Measurements from ENCODE around the gene S100PBP.
A peak's percentile ranks its signal among the peaks of the same experiment; 100 is the strongest.

DNA sequence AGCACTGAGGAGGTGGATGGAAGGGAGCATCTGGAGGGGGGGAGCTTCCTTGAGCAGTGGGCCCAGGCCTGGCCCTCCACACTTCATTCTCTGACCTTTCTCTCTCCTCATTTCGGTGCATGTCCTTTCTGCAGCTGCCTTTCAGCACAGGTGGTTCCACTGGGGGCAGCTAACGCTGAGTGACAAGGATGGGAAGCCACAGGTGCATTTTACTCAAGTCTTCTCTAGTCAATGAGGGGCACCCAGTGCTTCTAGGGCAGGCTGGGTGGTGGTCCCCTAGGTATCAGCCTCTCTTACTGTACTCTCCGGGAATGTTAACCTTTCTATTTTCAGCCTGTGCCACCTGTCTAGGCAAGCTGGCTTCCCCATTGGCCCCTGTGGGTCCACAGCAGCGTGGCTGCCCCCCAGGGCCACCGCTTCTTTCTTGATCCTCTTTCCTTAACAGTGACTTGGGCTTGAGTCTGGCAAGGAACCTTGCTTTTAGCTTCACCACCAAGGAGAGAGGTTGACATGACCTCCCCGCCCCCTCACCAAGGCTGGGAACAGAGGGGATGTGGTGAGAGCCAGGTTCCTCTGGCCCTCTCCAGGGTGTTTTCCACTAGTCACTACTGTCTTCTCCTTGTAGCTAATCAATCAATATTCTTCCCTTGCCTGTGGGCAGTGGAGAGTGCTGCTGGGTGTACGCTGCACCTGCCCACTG is 43.5 kb upstream of the S100PBP start:
- TF ChIP-seq, protein P1, sequence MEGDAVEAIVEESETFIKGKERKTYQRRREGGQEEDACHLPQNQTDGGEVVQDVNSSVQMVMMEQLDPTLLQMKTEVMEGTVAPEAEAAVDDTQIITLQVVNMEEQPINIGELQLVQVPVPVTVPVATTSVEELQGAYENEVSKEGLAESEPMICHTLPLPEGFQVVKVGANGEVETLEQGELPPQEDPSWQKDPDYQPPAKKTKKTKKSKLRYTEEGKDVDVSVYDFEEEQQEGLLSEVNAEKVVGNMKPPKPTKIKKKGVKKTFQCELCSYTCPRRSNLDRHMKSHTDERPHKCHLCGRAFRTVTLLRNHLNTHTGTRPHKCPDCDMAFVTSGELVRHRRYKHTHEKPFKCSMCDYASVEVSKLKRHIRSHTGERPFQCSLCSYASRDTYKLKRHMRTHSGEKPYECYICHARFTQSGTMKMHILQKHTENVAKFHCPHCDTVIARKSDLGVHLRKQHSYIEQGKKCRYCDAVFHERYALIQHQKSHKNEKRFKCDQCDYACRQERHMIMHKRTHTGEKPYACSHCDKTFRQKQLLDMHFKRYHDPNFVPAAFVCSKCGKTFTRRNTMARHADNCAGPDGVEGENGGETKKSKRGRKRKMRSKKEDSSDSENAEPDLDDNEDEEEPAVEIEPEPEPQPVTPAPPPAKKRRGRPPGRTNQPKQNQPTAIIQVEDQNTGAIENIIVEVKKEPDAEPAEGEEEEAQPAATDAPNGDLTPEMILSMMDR (IDR thresholded peaks at IDR 0.05; ENCODE audit: extremely low read depth in 1 of 2, insufficient read depth in 1 of 2, low read depth in 1 of 2, low read length in 2 of 2), result no peak
- TF ChIP-seq, protein P2, sequence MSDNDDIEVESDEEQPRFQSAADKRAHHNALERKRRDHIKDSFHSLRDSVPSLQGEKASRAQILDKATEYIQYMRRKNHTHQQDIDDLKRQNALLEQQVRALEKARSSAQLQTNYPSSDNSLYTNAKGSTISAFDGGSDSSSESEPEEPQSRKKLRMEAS (IDR thresholded peaks at IDR 0.05; ENCODE audit: insufficient read depth, insufficient read length), result no peak
- no peak for TF ChIP-seq EZH2 (IDR thresholded peaks at IDR 0.05; ENCODE audit: borderline replicate concordance, low read depth, low read length, severe bottlenecking)
- no peak for TF ChIP-seq MYC (IDR thresholded peaks at IDR 0.05; ENCODE audit: low read depth, low read length)
- TF ChIP-seq POLR2AphosphoS5 (IDR thresholded peaks at IDR 0.05; ENCODE audit: insufficient read depth, low read depth, low read length), result peak; percentile 41
- TF ChIP-seq POLR2A (IDR thresholded peaks at IDR 0.05; ENCODE audit: low read depth, low read length), result no peak
- TF ChIP-seq FOS (IDR thresholded peaks at IDR 0.05; ENCODE audit: borderline replicate concordance, insufficient read depth, low read length), result no peak
